Brain microvascular endothelial cell (primary cell): ENCODE data around the gene CCDC12.

ENCODE experiments used
- DNase-seq: peaks from one replicate; pipeline ENCODE4 v3.0.0-alpha.2; 2020
- H3K27ac ChIP-seq: fragments of 250-450 bp; sonication (Bioruptor Pico); 2 replicates; pipeline ENCODE4 v1.5.1; 2020; ENCODE audit warnings: mild to moderate bottlenecking, moderate library complexity
- H3K27me3 ChIP-seq: fragments of 250-450 bp; sonication (Bioruptor Pico); replicated peaks from 2 replicates; pipeline ENCODE4 v1.5.1; 2020; ENCODE audit warnings: mild to moderate bottlenecking
- H3K36me3 ChIP-seq: fragments of 250-450 bp; sonication (Bioruptor Pico); replicated peaks from 2 replicates; pipeline ENCODE4 v1.5.1; 2020; ENCODE audit warnings: mild to moderate bottlenecking
- H3K4me3 ChIP-seq: 2 replicates; pipeline ENCODE4 v1.5.1; 2011; ENCODE audit warnings: low read depth, mild to moderate bottlenecking, control low read depth, low read length, moderate library complexity
- CTCF ChIP-seq: IDR thresholded peaks from 2 replicates; pipeline ENCODE4 v1.5.1; 2011; ENCODE audit warnings: low read depth, mild to moderate bottlenecking, moderate library complexity, low read length, control low read depth, inconsistent platforms; ENCODE audit errors: missing control alignments
- in situ Hi-C: cut with HindIII; loops from 2 replicates; pipeline ENCODE4 v1.10.0; 2017; ENCODE audit warnings: low sequenced_read_pairs, low pct_ligation_motif_present

Gene CCDC12

GRCh38 chr3:46976326-46977190 lies at the start of gene CCDC12:
TSS of gene CCDC12 (minus strand) at chr3:46976745. CDS start at chr3:46976732, 13 bp downstream.
- no peak for TF ChIP-seq CTCF
- Histone ChIP-seq H3K27ac (peak within 1 kb of the TSS; percentile 98), H3K27me3 (no peaks in the 10 kb centered on the region), H3K36me3 (no peaks in the 10 kb centered on the region), H3K4me3 (peak within 1 kb of the TSS; percentile 96)
- in situ Hi-C loops: no loop called here
- peak; percentile 99 for DNase-seq

GRCh38 chr3:47024932-47025331 lies 48.4 kb upstream of the CCDC12 start:
- DNase-seq: peak; percentile 56
- TF ChIP-seq CTCF: no peak
- no peaks in the 10 kb centered on the region for H3K36me3 ChIP-seq
- H3K4me3 ChIP-seq: no peak overlapping the region
- in situ Hi-C loops: no loop called here
- peak overlapping the region; percentile 64 for H3K27ac ChIP-seq
- H3K27me3 ChIP-seq: no peaks in the 10 kb centered on the region

- H3K36me3 ChIP-seq: peaks cover under 1% of the 10 kb centered on the region
- H3K4me3 ChIP-seq: no peak overlapping the region
- H3K27ac ChIP-seq: no peak overlapping the region
- TF ChIP-seq CTCF: no peak
- in situ Hi-C loops: no loop called here
- DNase-seq: no peak
- H3K27me3 ChIP-seq: no peaks in the 10 kb centered on the region
These were observed 46.1 kb upstream of the CCDC12 start for GRCh38 chr3:47022641-47023071.

GRCh38 chr3:47020311-47020710 lies 43.8 kb upstream of the CCDC12 start:
- no peak overlapping the region for H3K4me3 ChIP-seq
- H3K27me3 ChIP-seq: no peaks in the 10 kb centered on the region
- in situ Hi-C loops: no loop called here
- no peak for TF ChIP-seq CTCF
- peaks cover 5% of the 10 kb centered on the region for H3K36me3 ChIP-seq
- DNase-seq: no peak
- H3K27ac ChIP-seq: no peak overlapping the region

GRCh38 chr3:47019201-47019600 lies 42.7 kb upstream of the CCDC12 start:
- Histone ChIP-seq H3K4me3 (no peak overlapping the region), H3K27me3 (no peaks in the 10 kb centered on the region), H3K27ac (no peak overlapping the region), H3K36me3 (peaks cover 5% of the 10 kb centered on the region)
- in situ Hi-C loops: no loop called here
- TF ChIP-seq CTCF: no peak
- no peak for DNase-seq
